Erythroblast (primary cell): Measurements from ENCODE around the gene DDX31.

ENCODE experiments used
- GATA1 ChIP-seq: IDR thresholded peaks from 2 replicates; pipeline ENCODE4 v1.6.1; 2011; ENCODE audit warnings: low read depth, mild to moderate bottlenecking, control low read depth, low read length, moderate library complexity
- POLR2A ChIP-seq: IDR thresholded peaks from 2 replicates; pipeline ENCODE4 v1.6.1; 2011; ENCODE audit warnings: mild to moderate bottlenecking, low read length

GRCh38 chr9:132638240-132638639 is 31.5 kb downstream of the DDX31 start:
- TF ChIP-seq POLR2A: no peak
- no peak for TF ChIP-seq GATA1
